Neural progenitor cell (in vitro differentiated cells): ENCODE data around the gene SMYD3.

Experiments used
- EZH2 ChIP-seq: fragments of 200-600 bp; sonication (generic); IDR thresholded peaks from 2 replicates; pipeline ENCODE4 v1.6.1; 2017; ENCODE audit warnings: antibody characterized with exemption, mild to moderate bottlenecking, moderate library complexity
- EZH2phosphoT487 ChIP-seq: fragments of 200-600 bp; sonication (generic); IDR thresholded peaks from 2 replicates; pipeline ENCODE4 v1.6.1; 2017; ENCODE audit warnings: antibody characterized with exemption
- TF ChIP-seq, protein P1 (sequence below): fragments of 200-600 bp; sonication (generic); IDR thresholded peaks from 2 replicates; pipeline ENCODE4 v1.5.1; 2017; ENCODE audit warnings: antibody characterized with exemption, mild to moderate bottlenecking

DNA sequence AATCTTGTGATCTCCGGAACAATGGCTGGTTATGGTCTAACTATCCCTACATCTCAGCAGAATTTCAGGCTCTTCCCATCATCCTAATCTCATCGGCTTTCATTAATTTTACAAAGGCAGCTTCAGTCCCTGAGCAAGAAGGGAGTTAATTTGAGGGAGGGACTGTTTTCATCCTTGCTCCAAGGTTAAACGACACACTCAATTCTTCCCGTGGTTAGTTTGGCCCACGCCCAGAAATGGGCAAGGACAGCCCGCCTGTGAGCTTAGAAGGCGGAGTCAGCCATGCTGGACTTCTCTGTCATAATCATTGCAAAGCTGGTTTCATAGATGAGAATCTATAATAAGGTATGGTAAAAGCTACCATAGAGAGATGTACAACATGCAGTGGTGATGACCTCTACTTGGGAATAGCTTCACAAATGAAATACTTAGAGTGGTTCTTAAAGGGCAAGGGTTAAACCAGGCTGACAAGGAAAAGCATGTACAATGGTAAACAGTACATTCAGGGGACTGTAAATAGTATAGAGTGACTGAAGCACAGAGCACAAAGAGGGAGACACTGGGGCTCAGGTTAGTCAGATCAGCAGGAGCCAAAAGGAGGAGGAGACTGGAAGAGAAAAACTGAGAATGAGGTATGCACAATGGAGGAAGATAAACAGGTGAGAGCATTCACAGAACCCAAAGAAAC is 108.8 kb downstream of the SMYD3 start:
- TF ChIP-seq, protein P1, sequence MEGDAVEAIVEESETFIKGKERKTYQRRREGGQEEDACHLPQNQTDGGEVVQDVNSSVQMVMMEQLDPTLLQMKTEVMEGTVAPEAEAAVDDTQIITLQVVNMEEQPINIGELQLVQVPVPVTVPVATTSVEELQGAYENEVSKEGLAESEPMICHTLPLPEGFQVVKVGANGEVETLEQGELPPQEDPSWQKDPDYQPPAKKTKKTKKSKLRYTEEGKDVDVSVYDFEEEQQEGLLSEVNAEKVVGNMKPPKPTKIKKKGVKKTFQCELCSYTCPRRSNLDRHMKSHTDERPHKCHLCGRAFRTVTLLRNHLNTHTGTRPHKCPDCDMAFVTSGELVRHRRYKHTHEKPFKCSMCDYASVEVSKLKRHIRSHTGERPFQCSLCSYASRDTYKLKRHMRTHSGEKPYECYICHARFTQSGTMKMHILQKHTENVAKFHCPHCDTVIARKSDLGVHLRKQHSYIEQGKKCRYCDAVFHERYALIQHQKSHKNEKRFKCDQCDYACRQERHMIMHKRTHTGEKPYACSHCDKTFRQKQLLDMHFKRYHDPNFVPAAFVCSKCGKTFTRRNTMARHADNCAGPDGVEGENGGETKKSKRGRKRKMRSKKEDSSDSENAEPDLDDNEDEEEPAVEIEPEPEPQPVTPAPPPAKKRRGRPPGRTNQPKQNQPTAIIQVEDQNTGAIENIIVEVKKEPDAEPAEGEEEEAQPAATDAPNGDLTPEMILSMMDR = no peak
- TF ChIP-seq EZH2phosphoT487 (no peak), EZH2 (no peak)
